NOMO-1 treated with DMSO at 0.1 percent for 48 hours (cell line): ENCODE data around the gene GABRD.

Source experiments
- DNase-seq: peaks from one replicate; lab custom pipeline; 2025; ENCODE audit not compliant: unreplicated experiment; lab: John Stamatoyannopoulos, UW

The GABRD gene

DNA sequence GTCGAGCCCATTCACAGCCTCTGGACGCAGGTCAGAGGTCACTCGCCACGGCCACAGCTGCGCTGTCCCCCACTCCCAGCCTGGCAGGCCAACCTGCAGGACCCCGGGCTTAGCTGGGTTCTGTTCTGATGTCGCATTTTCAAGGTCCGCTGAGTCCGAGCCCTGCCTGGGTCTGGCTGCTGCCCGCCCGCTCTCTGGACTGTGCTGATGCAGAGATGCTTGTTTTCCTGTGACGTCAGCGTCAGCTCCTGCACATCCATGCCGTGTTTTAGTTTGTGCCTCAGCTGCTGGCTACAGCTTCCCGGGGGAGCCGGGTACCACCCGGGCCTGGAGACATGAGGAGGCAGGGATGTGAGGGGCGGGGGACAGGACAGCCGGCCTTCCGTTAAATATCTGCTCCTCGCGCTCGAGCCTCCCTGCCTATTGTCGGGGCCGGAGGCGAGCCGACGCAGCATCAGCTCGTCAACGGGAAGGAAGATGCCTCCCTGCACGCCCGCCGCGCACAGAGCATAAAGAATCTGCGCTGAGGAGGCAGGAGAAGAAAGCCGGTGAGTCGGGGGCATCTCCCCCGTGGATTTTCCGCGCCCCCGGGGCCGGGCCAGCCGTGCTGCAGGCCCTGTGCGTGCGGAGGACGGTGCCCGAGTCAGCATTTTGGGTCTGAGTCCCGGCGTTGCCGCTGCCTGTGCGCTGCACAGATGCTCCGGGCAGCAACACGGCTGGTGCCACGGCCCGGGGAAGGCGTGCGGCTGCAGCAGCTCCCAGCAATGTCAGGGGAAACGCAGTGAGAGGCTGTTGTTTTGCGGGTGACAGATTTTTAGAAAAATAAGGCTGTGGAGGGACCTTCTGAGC lies 54.5 kb downstream of the GABRD start:
- DNase-seq = no peak

DNA sequence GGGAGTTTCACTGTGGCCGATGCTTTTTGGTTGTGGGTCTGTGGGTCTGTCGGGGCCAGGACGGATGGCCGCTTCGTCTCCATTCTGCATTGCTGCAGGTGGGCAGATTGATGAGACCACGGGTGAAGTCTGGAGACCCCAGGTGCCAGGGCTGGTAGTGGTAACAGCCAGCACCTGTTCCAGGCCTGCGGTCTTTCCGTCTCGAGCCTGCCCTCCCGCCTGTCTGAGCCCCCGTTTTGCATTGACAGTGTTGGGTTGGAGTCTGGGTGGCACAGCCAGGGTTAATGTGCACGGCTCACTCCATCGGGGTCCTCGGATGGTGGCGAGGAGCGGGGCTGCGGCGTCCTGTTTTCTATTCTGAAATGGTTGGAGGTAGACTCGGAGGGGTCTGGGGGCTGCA lies 55.3 kb downstream of the GABRD start:
- DNase-seq = no peak

DNA sequence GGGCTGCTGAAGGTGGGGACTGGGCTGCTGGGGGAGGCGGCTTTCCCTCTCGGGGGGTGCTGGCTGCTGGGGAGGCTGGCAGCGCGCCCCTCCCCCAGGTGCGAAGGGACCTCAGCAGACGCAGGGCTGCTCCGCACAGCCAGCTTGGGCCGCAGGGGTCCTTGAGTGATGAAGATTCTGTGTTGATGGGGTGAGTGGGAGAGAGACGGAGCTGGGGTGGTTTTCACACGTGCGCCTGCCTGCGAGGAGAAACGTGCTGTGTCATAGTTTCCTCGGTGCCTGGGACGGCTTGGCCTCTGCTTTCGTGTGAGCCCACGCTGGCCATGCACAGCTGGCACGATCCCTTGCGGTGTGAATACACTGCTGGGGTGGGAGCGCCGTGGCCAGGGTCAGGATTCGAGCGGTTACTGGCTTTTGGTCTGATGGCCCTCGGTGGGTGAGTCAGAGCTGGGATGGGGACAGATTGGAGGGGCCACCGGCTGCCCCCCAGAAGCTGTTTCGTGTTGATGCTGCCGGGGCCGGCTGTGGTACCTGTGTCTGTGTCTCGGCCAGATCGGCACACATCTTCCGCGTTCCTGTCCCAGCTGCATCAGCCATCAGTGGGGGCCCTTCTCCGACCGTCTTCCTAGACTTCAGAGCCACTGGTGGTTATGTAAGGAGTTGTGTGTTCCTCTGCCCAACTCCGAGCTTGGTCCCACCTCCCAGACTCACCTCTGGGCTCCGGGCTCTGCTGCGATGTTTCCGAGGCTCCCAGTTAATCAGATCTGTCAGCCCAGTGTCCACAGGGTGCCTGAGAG lies 56.0 kb downstream of the GABRD start:
- no peak for DNase-seq

DNA sequence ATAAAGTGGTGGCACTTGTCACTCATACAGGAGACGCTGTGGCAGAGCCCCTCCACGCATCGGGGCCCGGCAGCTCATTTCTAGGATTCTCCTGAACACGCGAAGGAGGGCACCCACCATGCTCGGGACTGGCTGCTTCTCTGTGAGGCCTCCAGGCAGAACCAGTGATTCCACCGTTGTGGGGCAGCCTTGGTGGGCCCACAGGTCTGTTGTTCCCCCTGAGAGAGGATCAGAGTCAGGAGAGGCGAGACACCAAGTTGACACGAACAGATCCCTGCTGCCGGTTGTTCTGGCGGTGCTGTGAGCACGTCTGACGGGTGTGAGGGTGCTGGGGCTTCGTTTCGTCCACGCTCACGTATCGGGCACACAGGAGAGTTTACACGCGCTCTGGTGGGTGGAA lies 57.7 kb downstream of the GABRD start:
- DNase-seq = no peak

DNA sequence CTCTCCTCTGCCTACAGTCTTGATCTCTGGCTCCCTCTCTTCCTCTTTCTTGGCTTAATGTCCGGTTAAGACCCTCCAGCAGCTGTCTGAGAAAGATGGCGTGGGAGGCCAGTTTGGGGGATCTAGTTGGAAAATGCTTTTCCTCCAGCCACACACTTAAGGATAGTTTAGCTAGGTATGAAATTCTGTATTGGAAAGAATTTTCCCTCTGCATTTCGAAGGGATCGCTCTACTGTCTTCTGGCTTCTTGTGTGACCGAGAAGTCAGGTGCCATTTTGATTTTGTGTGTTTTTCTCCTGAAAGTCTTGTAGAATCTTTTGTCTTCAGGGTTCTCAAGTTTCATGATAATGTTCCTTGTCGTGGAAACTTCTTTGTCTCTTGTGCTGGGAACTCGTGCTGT lies 59.0 kb downstream of the GABRD start:
- DNase-seq = no peak

- DNase-seq = no peak
Measured at GRCh38 chr1:2079396-2080085, 60.4 kb downstream of the GABRD start.

DNA sequence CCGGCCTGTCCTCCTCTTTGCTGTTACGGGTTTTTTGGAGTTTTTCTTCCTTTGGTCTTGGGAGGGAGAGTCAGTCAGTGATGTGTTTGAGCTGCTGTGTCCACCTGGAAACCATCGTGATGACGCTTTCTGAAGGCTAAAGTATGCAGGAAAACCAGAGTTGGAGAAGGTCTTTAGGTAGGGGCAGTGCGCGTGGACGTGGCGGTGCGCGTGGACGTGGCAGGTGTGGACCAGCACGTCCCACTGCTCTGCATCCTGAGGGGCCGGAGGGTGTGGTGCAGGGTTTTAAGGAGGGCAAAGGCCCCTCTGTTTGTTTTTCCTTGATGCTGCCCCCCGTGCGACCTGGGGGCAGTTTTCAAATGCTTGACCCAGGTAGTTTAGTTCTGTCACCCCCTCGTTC lies 61.0 kb downstream of the GABRD start:
- no peak for DNase-seq
